Measurements from ENCODE around the gene FBRS. TPM values are rescaled to one million over a fixed set of nuclear protein-coding genes. Genes with fewer than 3 reads are reported as not detected.
A peak's percentile ranks its signal among the peaks of the same experiment; 100 is the strongest.

FBRS gene
- total and polyA plus RNA-seq, 2 of the 8 experiments (the other 6 are each of a cell fraction or from before 2014, with no cell fraction given) = 2.4 to 13.9 TPM

DNA sequence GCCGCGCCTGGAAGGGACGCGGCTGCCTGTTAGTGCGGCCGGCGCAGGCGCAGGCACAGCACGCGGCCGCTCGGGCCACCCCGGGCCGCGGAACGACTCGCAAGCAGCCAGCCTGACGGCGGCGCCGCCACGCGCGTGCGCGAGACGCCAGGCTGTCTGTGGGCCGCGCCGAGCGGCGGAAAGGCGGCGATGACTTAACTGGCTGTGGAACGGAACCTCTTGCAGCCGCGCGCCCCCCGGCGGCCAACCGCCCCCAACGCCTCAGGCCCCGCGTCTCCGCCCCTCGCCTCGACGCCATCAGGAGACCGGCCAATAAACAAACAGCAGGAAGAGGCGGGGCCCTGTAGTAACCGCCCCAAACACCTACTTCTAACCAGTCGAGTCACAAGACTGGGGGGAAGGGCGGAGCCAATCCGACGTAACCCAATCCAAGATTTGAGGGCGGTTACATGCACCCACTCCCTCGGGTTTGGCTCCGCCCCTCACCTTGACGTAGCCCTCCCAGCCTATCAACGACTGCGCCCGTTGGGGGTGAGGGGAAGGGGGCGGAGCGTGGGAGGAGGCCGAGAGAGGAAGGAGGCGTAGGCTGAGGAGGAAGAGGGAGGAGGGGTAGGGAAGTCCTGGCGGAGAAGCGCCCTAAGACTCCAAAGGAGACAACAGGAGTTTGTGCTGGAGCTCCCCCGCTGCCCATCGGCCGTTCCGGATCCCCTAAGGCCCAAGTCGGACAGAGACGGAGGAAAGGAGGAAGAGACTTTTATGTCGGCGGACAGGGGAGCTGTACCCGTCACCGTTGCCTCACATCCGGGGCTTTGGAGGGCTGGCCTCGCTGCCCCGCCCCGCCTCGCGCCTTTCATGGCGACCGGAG lies at the start of gene FBRS (continued):
- TF ChIP-seq, protein P1, sequence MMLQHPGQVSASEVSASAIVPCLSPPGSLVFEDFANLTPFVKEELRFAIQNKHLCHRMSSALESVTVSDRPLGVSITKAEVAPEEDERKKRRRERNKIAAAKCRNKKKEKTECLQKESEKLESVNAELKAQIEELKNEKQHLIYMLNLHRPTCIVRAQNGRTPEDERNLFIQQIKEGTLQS (IDR thresholded peaks at IDR 0.05; ENCODE audit: insufficient read depth, low read depth, low read length) = no peak
- peak; percentile 70 for TF ChIP-seq SRF (IDR thresholded peaks at IDR 0.05; ENCODE audit: low read depth, low read length)
- peak; percentile 35 for TF ChIP-seq ASH2L (IDR thresholded peaks at IDR 0.05; ENCODE audit: low read length)
- TF ChIP-seq JUND (IDR thresholded peaks at IDR 0.05; ENCODE audit: low read length) = peak; percentile 19; the same call in 1 of the 2 replicates
- peak; percentile 74 to 85; a peak in 3 of 4 replicates for TF ChIP-seq SIN3A (conservative IDR thresholded peaks at IDR 0.05 in 1 of 2, IDR thresholded peaks at IDR 0.05 in 1 of 2; ENCODE audit: low read depth in 1 of 2, low read length in 2 of 2)
- peak; percentile 54 for TF ChIP-seq NRF1 (IDR thresholded peaks at IDR 0.05; ENCODE audit: low read depth, low read length)
- TF ChIP-seq POLR2A (IDR thresholded peaks at IDR 0.05; ENCODE audit: control extremely low read depth in 1 of 2, low read depth in 2 of 2, low read length in 2 of 2) = 0 out of 3 replicates have a peak, but pooled peaks of 1 of the 2 experiments have one; percentile 43
- TF ChIP-seq PHF8 (conservative IDR thresholded peaks at IDR 0.05; ENCODE audit: low read depth, low read length) = peak; percentile 69
- TF ChIP-seq GTF2F1 (IDR thresholded peaks at IDR 0.05; ENCODE audit: borderline replicate concordance, low read depth, low read length) = no peak
- TF ChIP-seq RAD21 (IDR thresholded peaks at IDR 0.05 in 1 of 2, conservative IDR thresholded peaks at IDR 0.05 in 1 of 2; ENCODE audit: low read depth in 2 of 2, low read length in 2 of 2) = peak; percentile 46 to 61
- TF ChIP-seq POLR2AphosphoS5 (IDR thresholded peaks at IDR 0.05; ENCODE audit: low read depth, low read length) = peak; percentile 58
- no peak for TF ChIP-seq CBX8 (IDR thresholded peaks at IDR 0.05; ENCODE audit: borderline replicate concordance, low read depth, low read length)
- peak; percentile 49; the same call in 1 of the 2 replicates for TF ChIP-seq SUZ12 (IDR thresholded peaks at IDR 0.05; ENCODE audit: low read length)
- peak; percentile 2; the same call in 1 of the 2 replicates for TF ChIP-seq CHD2 (IDR thresholded peaks at IDR 0.05; ENCODE audit: low read length)
- no peak for TF ChIP-seq CEBPB (IDR thresholded peaks at IDR 0.05; ENCODE audit: low read depth, low read length)
- TF ChIP-seq SP1 (IDR thresholded peaks at IDR 0.05; ENCODE audit: low read depth, low read length) = peak; percentile 90
- TF ChIP-seq RBBP5 (IDR thresholded peaks at IDR 0.05; ENCODE audit: borderline replicate concordance, low read depth, low read length) = peak; percentile 67; the same call in 1 of the 2 replicates
- no peak; the same call in none of the 2 replicates for TF ChIP-seq TBP (IDR thresholded peaks at IDR 0.05; ENCODE audit: low read depth, low read length)
- TF ChIP-seq FOSL1 (IDR thresholded peaks at IDR 0.05; ENCODE audit: insufficient read depth, low read depth, low read length) = 0 out of 2 replicates have a peak, but pooled peaks have one; percentile 24
- TF ChIP-seq, protein P2, sequence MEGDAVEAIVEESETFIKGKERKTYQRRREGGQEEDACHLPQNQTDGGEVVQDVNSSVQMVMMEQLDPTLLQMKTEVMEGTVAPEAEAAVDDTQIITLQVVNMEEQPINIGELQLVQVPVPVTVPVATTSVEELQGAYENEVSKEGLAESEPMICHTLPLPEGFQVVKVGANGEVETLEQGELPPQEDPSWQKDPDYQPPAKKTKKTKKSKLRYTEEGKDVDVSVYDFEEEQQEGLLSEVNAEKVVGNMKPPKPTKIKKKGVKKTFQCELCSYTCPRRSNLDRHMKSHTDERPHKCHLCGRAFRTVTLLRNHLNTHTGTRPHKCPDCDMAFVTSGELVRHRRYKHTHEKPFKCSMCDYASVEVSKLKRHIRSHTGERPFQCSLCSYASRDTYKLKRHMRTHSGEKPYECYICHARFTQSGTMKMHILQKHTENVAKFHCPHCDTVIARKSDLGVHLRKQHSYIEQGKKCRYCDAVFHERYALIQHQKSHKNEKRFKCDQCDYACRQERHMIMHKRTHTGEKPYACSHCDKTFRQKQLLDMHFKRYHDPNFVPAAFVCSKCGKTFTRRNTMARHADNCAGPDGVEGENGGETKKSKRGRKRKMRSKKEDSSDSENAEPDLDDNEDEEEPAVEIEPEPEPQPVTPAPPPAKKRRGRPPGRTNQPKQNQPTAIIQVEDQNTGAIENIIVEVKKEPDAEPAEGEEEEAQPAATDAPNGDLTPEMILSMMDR (IDR thresholded peaks at IDR 0.05; ENCODE audit: control extremely low read depth in 1 of 3, insufficient read depth in 1 of 3, low read depth in 1 of 3, low read length in 3 of 3) = peak; percentile 74 to 79 (median 77)
